ENCODE data around the gene PPM1L.

- TF ChIP-seq CTCF (IDR thresholded peaks at IDR 0.05; ENCODE audit: low read depth, low read length) (no peak), EZH2phosphoT487 (IDR thresholded peaks at IDR 0.05; ENCODE audit: low read depth) (no peak)
Measured at GRCh38 chr3:160973067-160973809, 217.2 kb downstream of the PPM1L start.
